HepG2 (cell line): ENCODE results near the gene DLAT. TPM values are rescaled to one million over a fixed set of nuclear protein-coding genes. Genes with fewer than 3 reads are reported as not detected.

Experiments used
- ATF6 ChIP-seq: sonication (generic); formaldehyde crosslinking; conservative IDR thresholded peaks from 2 replicates; pipeline ENCODE4 v1.4.0; 2020; ENCODE audit warnings: missing genetic modification reagents
- CENPT ChIP-seq: sonication (generic); formaldehyde crosslinking; IDR thresholded peaks from 2 replicates; pipeline ENCODE4 v1.8.0; 2022; ENCODE audit warnings: low read depth, mild to moderate bottlenecking, moderate library complexity, missing genetic modification reagents
- EZH2 ChIP-seq: conservative IDR thresholded peaks from 2 replicates; pipeline ENCODE4 v1.6.1; 2012; ENCODE audit warnings: mild to moderate bottlenecking, low read depth, low read length, moderate library complexity
- FOXP1 ChIP-seq, 2 experiments: fragments of 450-650 bp in 1 of 2; IDR thresholded peaks; 2 replicates each; pipeline ENCODE4 v1.6.1; 2017 to 2018; ENCODE audit warnings: antibody characterized with exemption in 1 of 2
- HOXA5 ChIP-seq: sonication (generic); formaldehyde crosslinking; IDR thresholded peaks from 2 replicates; pipeline ENCODE4 v1.4.0; 2020; ENCODE audit warnings: missing genetic modification reagents
- IRF1 ChIP-seq: sonication (generic); formaldehyde crosslinking; IDR thresholded peaks from 2 replicates; pipeline ENCODE4 v1.4.0; 2020; ENCODE audit warnings: low read depth, mild to moderate bottlenecking, missing genetic modification reagents
- MXD4 ChIP-seq: IDR thresholded peaks from 2 replicates; pipeline ENCODE4 v1.6.1; 2016; ENCODE audit warnings: mild to moderate bottlenecking, missing biosample characterization, missing genetic modification reagents
- NFIC ChIP-seq: IDR thresholded peaks from 2 replicates; pipeline ENCODE4 v1.6.1; 2012; ENCODE audit warnings: mild to moderate bottlenecking, low read length, inconsistent platforms
- NR3C1 ChIP-seq: sonication (generic); formaldehyde crosslinking; IDR thresholded peaks from 2 replicates; pipeline ENCODE4 v1.4.0; 2020; ENCODE audit warnings: missing genetic modification reagents
- PAXIP1 ChIP-seq: sonication (generic); formaldehyde crosslinking; conservative IDR thresholded peaks from 2 replicates; pipeline ENCODE4 v1.4.0; 2020; ENCODE audit warnings: mild to moderate bottlenecking, missing genetic modification reagents, moderate library complexity
- ZBTB39 ChIP-seq: sonication (generic); formaldehyde crosslinking; IDR thresholded peaks from 2 replicates; pipeline ENCODE4 v1.5.0; 2020; ENCODE audit warnings: missing genetic modification reagents
- ZNF205 ChIP-seq: IDR thresholded peaks from 2 replicates; pipeline ENCODE4 v1.6.1; 2018; ENCODE audit warnings: missing biosample characterization, missing genetic modification reagents
- ZNF3 ChIP-seq: IDR thresholded peaks from 2 replicates; pipeline ENCODE4 v1.7.0; 2017; ENCODE audit warnings: inconsistent platforms
- ZNF512 ChIP-seq: sonication (generic); formaldehyde crosslinking; IDR thresholded peaks from 2 replicates; pipeline ENCODE4 v1.4.0; 2020; ENCODE audit warnings: mild to moderate bottlenecking, missing genetic modification reagents
- ZUFSP ChIP-seq: sonication (generic); formaldehyde crosslinking; IDR thresholded peaks from 2 replicates; pipeline ENCODE4 v1.9.0; 2021; ENCODE audit warnings: missing genetic modification reagents, mild to moderate bottlenecking, borderline replicate concordance
- polyA plus RNA-seq, 8 experiments: library from polyadenylated mRNA; depleted of rRNA in 3 of 8; stranded (reverse) in 7 of 8; unstranded in 1 of 8; fragments of >200 nt; fragmentation: Illumina TruSeq in 4 of 8; extraction: Trizol in 4 of 8; gene quantifications; 2 replicates each; pipeline versions ENCODE4 v1.2.1 to v1.2.3, GENCODE V29; 2011 to 2016; ENCODE audit warnings: low read depth in 4 of 8, missing spikeins in 1 of 8, mixed read lengths in 1 of 8; ENCODE audit not compliant: insufficient read depth in 1 of 8
- total RNA-seq, 5 experiments: library from RNA; depleted of rRNA; stranded (reverse); fragments of >200 nt; fragmentation: Illumina TruSeq; extraction: Trizol; gene quantifications; 2 replicates each; pipeline ENCODE4 v1.2.3, GENCODE V29; 2016; ENCODE audit warnings: low read depth in 1 of 5

The DLAT gene
- total and polyA plus RNA-seq, 2 of the 13 experiments (the other 11 are each of a cell fraction or from before 2014, with no cell fraction given) = 26.4 to 62.2 TPM

- TF ChIP-seq ZUFSP (CRISPR knock-in tag) (no peak; the same call in 1 of the 2 replicates), FOXP1 (IDR thresholded peaks at IDR 0.05) (no peak), FOXP1 (CRISPR knock-in tag; IDR thresholded peaks at IDR 0.05) (peak; percentile 41; the same call in 1 of the 2 replicates), ZNF512 (no peak), ZNF205 (CRISPR knock-in tag) (no peak), NR3C1 (no peak), PAXIP1 (no peak; the same call in 1 of the 2 replicates), ZNF3 (no peak), HOXA5 (CRISPR knock-in tag) (peak; percentile 37; the same call in 1 of the 2 replicates), ATF6 (CRISPR knock-in tag) (peak; percentile 91; the same call in 1 of the 2 replicates), EZH2 (no peak), ZBTB39 (CRISPR knock-in tag) (no peak), MXD4 (CRISPR knock-in tag) (peak; percentile 81), IRF1 (CRISPR knock-in tag) (no peak; the same call in 1 of the 2 replicates), CENPT (0 out of 2 replicates have a peak, but pooled peaks have one; percentile 63), NFIC (no peak)
Measured at GRCh38 chr11:112086422-112087191, 61.4 kb downstream of the DLAT start, which contains the start of the genes SDHD and TIMM8B (continued).
